ENCODE measurements around the gene IGLL5.
"Not testable (repeated sequence)": the region's sequence is repeated elsewhere in the genome, so short reads cannot be mapped to it uniquely, and the experiment has no call there.

IGLL5 gene

GRCh38 chr22:22914726-22915669 is 27.4 kb downstream of the IGLL5 start:
- no peak for DNase-seq (ENCODE audit: low read depth)

- no peak for DNase-seq (ENCODE audit: low read depth)
Observed at GRCh38 chr22:22915670-22916035, 28.0 kb downstream of the IGLL5 start.

- no peak for DNase-seq (ENCODE audit: low read depth)
Observed at GRCh38 chr22:22916215-22916951, 28.8 kb downstream of the IGLL5 start.

- DNase-seq (ENCODE audit: low read depth), result no peak
Observed at GRCh38 chr22:22916952-22917290, 29.3 kb downstream of the IGLL5 start.

GRCh38 chr22:22917377-22917776 is 29.8 kb downstream of the IGLL5 start:
- no peak for DNase-seq (ENCODE audit: low read depth)

GRCh38 chr22:22918297-22918965 is 30.8 kb downstream of the IGLL5 start:
- no peak for DNase-seq (ENCODE audit: low read depth)

- no peak for DNase-seq (ENCODE audit: low read depth)
Observed at GRCh38 chr22:22919041-22919440, 31.4 kb downstream of the IGLL5 start.

GRCh38 chr22:22920104-22920654 is 32.6 kb downstream of the IGLL5 start:
- DNase-seq (ENCODE audit: low read depth), result no peak

- DNase-seq (ENCODE audit: low read depth), result no peak
Observed at GRCh38 chr22:22920910-22921550, 33.4 kb downstream of the IGLL5 start.

- no peak for DNase-seq (ENCODE audit: low read depth)
Observed at GRCh38 chr22:22921575-22921974, 34.0 kb downstream of the IGLL5 start.

- not testable (repeated sequence) for DNase-seq (ENCODE audit: low read depth)
Observed at GRCh38 chr22:22922092-22922953, 34.7 kb downstream of the IGLL5 start.

GRCh38 chr22:22922954-22923319 is 35.3 kb downstream of the IGLL5 start:
- no peak for DNase-seq (ENCODE audit: low read depth)

- no peak for DNase-seq (ENCODE audit: low read depth)
Observed at GRCh38 chr22:22923379-22923778, 35.8 kb downstream of the IGLL5 start.

- DNase-seq (ENCODE audit: low read depth), result no peak
Observed at GRCh38 chr22:22923930-22924329, 36.3 kb downstream of the IGLL5 start.

- DNase-seq (ENCODE audit: low read depth), result no peak
Observed at GRCh38 chr22:22924369-22925145, 36.9 kb downstream of the IGLL5 start.

GRCh38 chr22:22925146-22925804 is 37.7 kb downstream of the IGLL5 start:
- no peak for DNase-seq (ENCODE audit: low read depth)

GRCh38 chr22:22925805-22926369 is 38.3 kb downstream of the IGLL5 start:
- DNase-seq (ENCODE audit: low read depth), result no peak

GRCh38 chr22:22926370-22927195 is 39.0 kb downstream of the IGLL5 start:
- no peak for DNase-seq (ENCODE audit: low read depth)
